A673 (cell line): ENCODE data around the gene WBP1L. TPM values are rescaled to one million over a fixed set of nuclear protein-coding genes. Genes with fewer than 3 reads are reported as not detected.

Experiments
- BruUV-seq: library from RNA; stranded (reverse); fragments of 400-500 nt; replicated peaks from 2 replicates; lab custom pipeline; 2021; lab: Mats Ljungman, UMichigan
- CTCF ChIA-PET: fragments of 300-600 bp; sonication (Branson Sonifier 250); formaldehyde crosslinking; loops from one replicate; lab custom pipeline; 2022; ENCODE audit warnings: antibody characterized with exemption; lab: Charles Lee
- POLR2A ChIA-PET: fragments of 300-600 bp; sonication (Branson Sonifier 250); formaldehyde crosslinking; loops from one replicate; lab custom pipeline; 2022; ENCODE audit warnings: antibody characterized with exemption; ENCODE audit not compliant: low non-redundant PET; lab: Charles Lee
- DNase-seq: peaks from one replicate; pipeline ENCODE4 v3.0.0-alpha.2; 2015; ENCODE audit warnings: low spot score
- H3K27ac ChIP-seq: fragments of 200-600 bp; sonication (generic); 2 replicates; pipeline ENCODE4 v1.5.1; 2016; ENCODE audit warnings: mixed run types, low read depth, mild to moderate bottlenecking, mixed read lengths, antibody characterized with exemption, low read length; ENCODE audit not compliant: poor library complexity, severe bottlenecking
- H3K27me3 ChIP-seq: fragments of 200-600 bp; sonication (generic); replicated peaks from 2 replicates; pipeline ENCODE4 v1.6.1; 2017; ENCODE audit warnings: mixed run types, low read depth, mild to moderate bottlenecking, mixed read lengths, antibody characterized with exemption, low read length; ENCODE audit not compliant: insufficient read depth, poor library complexity
- H3K36me3 ChIP-seq: fragments of 200-600 bp; sonication (generic); 2 replicates; pipeline ENCODE4 v1.6.1; 2016; ENCODE audit warnings: mixed run types, mild to moderate bottlenecking, mixed read lengths, antibody characterized with exemption, low read length; ENCODE audit not compliant: insufficient read depth, poor library complexity, severe bottlenecking
- H3K4me1 ChIP-seq: fragments of 200-600 bp; sonication (generic); 2 replicates; pipeline ENCODE4 v1.6.1; 2017; ENCODE audit warnings: mixed run types, mild to moderate bottlenecking, mixed read lengths, antibody characterized with exemption, low read length; ENCODE audit not compliant: insufficient read depth, poor library complexity, severe bottlenecking
- H3K4me3 ChIP-seq: fragments of 200-600 bp; sonication (generic); 2 replicates; pipeline ENCODE4 v1.5.1; 2016; ENCODE audit warnings: low read depth, mixed run types, mild to moderate bottlenecking, mixed read lengths, low read length; ENCODE audit not compliant: poor library complexity, severe bottlenecking
- H3K9me3 ChIP-seq: fragments of 200-600 bp; sonication (generic); 2 replicates; pipeline ENCODE4 v1.6.1; 2016; ENCODE audit warnings: mixed run types, low read depth, mild to moderate bottlenecking, mixed read lengths, antibody characterized with exemption, low read length; ENCODE audit not compliant: poor library complexity, severe bottlenecking
- CTCF ChIP-seq: fragments of 300-800, 200-600 bp; sonication (generic); conservative IDR thresholded peaks from 2 replicates; pipeline ENCODE4 v1.5.1; 2017; ENCODE audit warnings: low read depth, mild to moderate bottlenecking, antibody characterized with exemption, low read length, moderate library complexity, mixed read lengths
- EZH2 ChIP-seq: fragments of 200-600 bp; sonication (generic); IDR thresholded peaks from 2 replicates; pipeline ENCODE4 v1.6.1; 2017; ENCODE audit warnings: borderline replicate concordance, low read depth, mild to moderate bottlenecking, mixed read lengths, antibody characterized with exemption, low read length; ENCODE audit not compliant: poor library complexity, severe bottlenecking
- intact Hi-C: fragments of 100-400 bp; cut with micrococcal nuclease; formaldehyde crosslinking; loops from one replicate; pipeline ENCODE4 v1.10.0; 2022; ENCODE audit not compliant: unreplicated experiment
- total RNA-seq: library from RNA; stranded (reverse); gene quantifications from 2 replicates; pipeline ENCODE4 v1.2.3, GENCODE V29; 2021

WBP1L gene
- total RNA-seq, 1 experiment from 2014 or later, result 20.3 TPM

GRCh38 chr10:102814873-102815661 is 71.3 kb downstream of the WBP1L start:
- intact Hi-C loops, result loop anchor here (5.0 kb wide), 1 partner anchor 63 kb away; no protein-coding TSS in a partner anchor
- POLR2A ChIA-PET, result no interaction called here
- DNase-seq, result no peak
- TF ChIP-seq EZH2 (no peak), CTCF (no peak)
- Histone ChIP-seq H3K4me3 (no peak overlapping the region), H3K27ac (peak overlapping the region; percentile 44), H3K36me3 (peaks cover 4% of the 10 kb centered on the region), H3K9me3 (no peaks in the 10 kb centered on the region), H3K4me1 (no peaks in the 10 kb centered on the region), H3K27me3 (no peaks in the 10 kb centered on the region)
- CTCF ChIA-PET, result no interaction called here
- BruUV-seq, result TSS peak; percentile 22

DNA sequence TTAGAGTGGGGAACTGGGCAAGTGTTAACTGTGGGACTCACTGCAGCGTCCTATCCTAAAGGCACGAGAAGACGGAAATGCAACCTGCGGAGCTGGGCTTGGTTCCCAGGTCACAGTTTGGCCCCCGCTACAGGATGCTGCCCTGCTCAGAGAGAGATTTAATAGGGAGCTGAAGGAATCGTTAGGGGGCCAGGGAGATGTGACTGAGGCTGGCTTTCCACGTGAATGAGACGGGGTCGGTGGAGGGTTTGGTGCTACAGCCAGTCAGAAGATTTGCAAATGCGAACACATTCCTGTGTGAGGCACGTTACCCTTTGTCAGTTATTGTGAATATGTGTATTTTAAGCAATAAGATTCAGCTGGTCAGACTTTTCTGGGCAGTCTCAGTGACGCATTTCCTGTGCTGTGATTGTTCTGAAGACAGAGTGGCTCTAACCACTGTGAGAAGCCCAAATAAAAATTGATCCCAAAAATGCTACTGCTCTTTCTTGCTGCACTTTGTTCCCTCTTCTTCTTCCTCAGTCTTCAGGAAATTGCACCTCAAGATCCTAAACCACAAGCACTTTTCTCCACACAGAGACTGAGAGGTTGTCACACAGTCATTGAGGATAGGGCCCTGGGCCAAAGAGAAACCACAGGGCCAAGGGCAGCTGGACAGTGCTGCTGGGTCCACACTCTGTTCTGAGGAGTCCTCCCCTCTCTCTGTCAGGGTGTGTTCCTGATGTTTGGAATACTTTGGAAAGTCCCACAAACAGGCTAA is 72.2 kb downstream of the WBP1L start:
- no peaks in the 10 kb centered on the region for H3K9me3 ChIP-seq
- H3K36me3 ChIP-seq, result peaks cover 4% of the 10 kb centered on the region
- no peaks in the 10 kb centered on the region for H3K4me1 ChIP-seq
- no peak for DNase-seq
- H3K4me3 ChIP-seq, result no peak overlapping the region
- TF ChIP-seq EZH2, result no peak
- no peak for TF ChIP-seq CTCF
- CTCF ChIA-PET, result no interaction called here
- POLR2A ChIA-PET, result no interaction called here
- no peaks in the 10 kb centered on the region for H3K27me3 ChIP-seq
- intact Hi-C loops, result loop anchor here (5.0 kb wide), 1 partner anchor 64 kb away; no protein-coding TSS in a partner anchor
- peak overlapping the region; percentile 44 for H3K27ac ChIP-seq
- no TSS peak for BruUV-seq

DNA sequence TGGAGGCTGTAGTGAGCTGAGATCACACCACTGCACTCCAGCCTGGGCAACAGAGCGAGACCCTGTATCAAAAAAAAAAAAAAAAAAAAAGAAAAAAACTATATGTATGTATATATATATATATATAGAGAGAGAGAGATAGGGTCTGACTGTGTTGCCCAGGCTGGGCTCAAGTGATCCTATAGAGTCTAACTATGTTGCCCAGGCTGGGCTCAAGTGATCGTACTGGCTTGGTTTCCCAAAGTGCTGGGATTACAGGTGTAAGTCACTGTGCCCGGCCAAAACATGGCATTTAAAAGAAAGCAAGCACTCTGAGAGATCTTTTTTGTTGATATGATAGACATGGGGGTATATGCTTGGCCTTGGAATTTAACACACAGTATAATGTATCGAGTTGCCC is 73.4 kb downstream of the WBP1L start:
- CTCF ChIA-PET, result no interaction called here
- intact Hi-C loops, result loop anchor here (5.0 kb wide), 1 partner anchor 65 kb away; no protein-coding TSS in a partner anchor

More for the DNA sequence above, 73.4 kb downstream of the WBP1L start:
- H3K4me3 ChIP-seq, result no peak overlapping the region
- H3K9me3 ChIP-seq, result no peaks in the 10 kb centered on the region
- no peak overlapping the region for H3K27ac ChIP-seq
- H3K4me1 ChIP-seq, result no peaks in the 10 kb centered on the region
- no peaks in the 10 kb centered on the region for H3K27me3 ChIP-seq
- POLR2A ChIA-PET, result no interaction called here
- H3K36me3 ChIP-seq, result no peaks in the 10 kb centered on the region
- TF ChIP-seq EZH2, result no peak
- no peak for TF ChIP-seq CTCF
- no peak for DNase-seq
- BruUV-seq, result no TSS peak
